Thoracic aorta (tissue), 2 donors: ENCODE measurements around the gene PPARA. TPM values are rescaled to one million over a fixed set of nuclear protein-coding genes. Genes with fewer than 3 reads are reported as not detected.
"Not testable (repeated sequence)": the region's sequence is repeated elsewhere in the genome, so short reads cannot be mapped to it uniquely, and the experiment has no call there.

Experiments used
- ATAC-seq: fragments of 150-250 bp; one replicate; pipeline ENCODE4 v1.8.0; 2017; ENCODE audit warnings: low read depth; ENCODE audit not compliant: insufficient number of reproducible peaks, low FRiP score
- DNase-seq: peaks from one replicate; pipeline ENCODE4 v3.0.0-alpha.2; 2020; ENCODE audit warnings: low spot score
- H3K27ac ChIP-seq, 2 donors: fragments of 200-600 bp; sonication (generic); 1 replicate in 1 of 2; 2 replicates in 1 of 2; pipeline ENCODE4 v1.5.1; 2016; ENCODE audit warnings: mild to moderate bottlenecking in 2 of 2, moderate library complexity in 2 of 2
- H3K27me3 ChIP-seq: fragments of 200-600 bp; sonication (generic); replicated peaks from 2 replicates; pipeline ENCODE4 v1.6.0; 2016; ENCODE audit warnings: mild to moderate bottlenecking; ENCODE audit not compliant: insufficient read depth
- H3K36me3 ChIP-seq: fragments of 200-600 bp; sonication (generic); one replicate; pipeline ENCODE4 v1.5.1; 2016
- H3K4me1 ChIP-seq, 2 donors: fragments of 200-600 bp; sonication (generic); 1 replicate in 1 of 2; 2 replicates in 1 of 2; pipeline versions ENCODE4 v1.5.1 to v1.6.0; 2016; ENCODE audit warnings: low read depth in 2 of 2, mild to moderate bottlenecking in 1 of 2; ENCODE audit not compliant: control insufficient read depth in 1 of 2
- H3K4me3 ChIP-seq: fragments of 200-600 bp; sonication (generic); 2 replicates; pipeline ENCODE4 v1.5.1; 2016; ENCODE audit warnings: mild to moderate bottlenecking
- H3K9me3 ChIP-seq: fragments of 200-600 bp; sonication (generic); 2 replicates; pipeline ENCODE4 v1.5.1; 2016
- total RNA-seq, 2 donors: library from RNA; depleted of rRNA; stranded (reverse); fragments of >200 nt; gene quantifications; one replicate each; pipeline versions ENCODE4 v1.1.0 to v1.2.3, GENCODE V29; 2016
- TF ChIP-seq, protein P1 (sequence below): fragments of 200-600 bp; sonication (generic); IDR thresholded peaks from one replicate; pipeline ENCODE4 v1.5.1; 2019; ENCODE audit warnings: antibody characterized with exemption

The PPARA gene
- total RNA-seq, 2 donors from 2014 or later = 21.9 to 67.8 TPM

DNA sequence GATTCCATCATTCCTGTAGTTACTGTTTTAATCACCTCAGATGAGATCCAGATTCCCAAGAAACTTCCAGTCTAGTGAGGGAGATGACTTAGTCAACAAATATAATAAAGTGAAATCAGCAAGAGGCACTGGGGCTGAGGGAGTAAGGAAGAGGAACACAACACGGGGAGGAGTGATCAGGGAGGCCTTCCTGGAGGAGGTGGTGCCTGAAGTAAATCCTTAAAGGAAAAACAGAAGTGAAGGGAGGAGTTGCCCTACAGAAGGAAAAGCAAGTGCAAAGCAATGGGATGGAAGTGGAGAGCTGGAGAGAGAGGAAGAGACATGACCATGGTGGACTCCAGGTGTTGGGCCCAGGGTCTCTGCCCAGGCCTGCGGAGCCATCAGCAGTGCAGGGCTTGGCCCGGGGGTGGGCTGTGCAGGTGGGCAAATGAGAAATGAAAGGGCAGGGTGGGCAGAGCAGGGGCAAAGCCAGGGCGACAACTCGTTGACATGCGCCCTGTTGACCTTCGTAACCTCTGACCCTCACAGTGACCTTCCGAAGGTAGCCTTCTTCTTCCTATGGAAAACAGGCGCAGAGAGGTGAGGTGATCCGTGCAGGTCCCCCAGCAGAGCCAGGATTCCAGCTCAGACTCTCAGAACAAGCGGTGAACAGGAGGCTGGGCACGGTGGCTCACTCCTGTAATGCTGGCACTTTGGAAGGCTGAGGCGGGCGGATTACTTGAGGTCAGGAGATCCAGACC lies 12.1 kb upstream of the PPARA start:
- DNase-seq = no peak
- H3K27ac ChIP-seq = no peak overlapping the region
- H3K36me3 ChIP-seq = no peaks in the 10 kb centered on the region
- H3K4me1 ChIP-seq = peaks cover 0 to 10% of the 10 kb centered on the region in 2 donors
- no peaks in the 10 kb centered on the region for H3K27me3 ChIP-seq
- H3K9me3 ChIP-seq = no peaks in the 10 kb centered on the region
- TF ChIP-seq, protein P1, sequence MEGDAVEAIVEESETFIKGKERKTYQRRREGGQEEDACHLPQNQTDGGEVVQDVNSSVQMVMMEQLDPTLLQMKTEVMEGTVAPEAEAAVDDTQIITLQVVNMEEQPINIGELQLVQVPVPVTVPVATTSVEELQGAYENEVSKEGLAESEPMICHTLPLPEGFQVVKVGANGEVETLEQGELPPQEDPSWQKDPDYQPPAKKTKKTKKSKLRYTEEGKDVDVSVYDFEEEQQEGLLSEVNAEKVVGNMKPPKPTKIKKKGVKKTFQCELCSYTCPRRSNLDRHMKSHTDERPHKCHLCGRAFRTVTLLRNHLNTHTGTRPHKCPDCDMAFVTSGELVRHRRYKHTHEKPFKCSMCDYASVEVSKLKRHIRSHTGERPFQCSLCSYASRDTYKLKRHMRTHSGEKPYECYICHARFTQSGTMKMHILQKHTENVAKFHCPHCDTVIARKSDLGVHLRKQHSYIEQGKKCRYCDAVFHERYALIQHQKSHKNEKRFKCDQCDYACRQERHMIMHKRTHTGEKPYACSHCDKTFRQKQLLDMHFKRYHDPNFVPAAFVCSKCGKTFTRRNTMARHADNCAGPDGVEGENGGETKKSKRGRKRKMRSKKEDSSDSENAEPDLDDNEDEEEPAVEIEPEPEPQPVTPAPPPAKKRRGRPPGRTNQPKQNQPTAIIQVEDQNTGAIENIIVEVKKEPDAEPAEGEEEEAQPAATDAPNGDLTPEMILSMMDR = no peak
- H3K4me3 ChIP-seq = no peak overlapping the region
- no peak for ATAC-seq

DNA sequence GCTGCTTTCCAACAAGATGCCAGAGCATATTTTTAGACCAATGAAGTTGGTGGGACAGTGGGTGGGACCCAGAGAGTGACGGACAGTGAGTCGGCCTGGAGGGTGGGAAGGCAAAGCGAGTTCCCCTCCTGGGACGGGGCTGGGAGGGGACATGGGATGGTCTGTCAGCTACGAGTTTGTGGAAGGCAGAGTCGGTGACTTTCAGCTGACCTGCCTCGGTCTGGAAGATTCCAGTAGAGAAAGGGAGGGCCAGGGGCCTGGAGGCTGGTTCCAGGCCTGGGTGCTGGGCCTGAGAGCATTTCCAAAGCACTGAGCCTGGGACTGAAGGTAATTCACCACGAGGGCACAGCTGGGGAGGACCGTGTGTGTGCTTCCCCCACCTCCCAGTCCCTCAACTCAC lies 10.9 kb upstream of the PPARA start:
- not testable (repeated sequence) for DNase-seq, H3K9me3 ChIP-seq, H3K36me3 ChIP-seq, ATAC-seq, H3K4me3 ChIP-seq, H3K27me3 ChIP-seq
- Histone ChIP-seq H3K27ac (peak overlapping the region; percentile 28 to 42), H3K4me1 (peaks cover 0 to 10% of the 10 kb centered on the region in 2 donors)

DNA sequence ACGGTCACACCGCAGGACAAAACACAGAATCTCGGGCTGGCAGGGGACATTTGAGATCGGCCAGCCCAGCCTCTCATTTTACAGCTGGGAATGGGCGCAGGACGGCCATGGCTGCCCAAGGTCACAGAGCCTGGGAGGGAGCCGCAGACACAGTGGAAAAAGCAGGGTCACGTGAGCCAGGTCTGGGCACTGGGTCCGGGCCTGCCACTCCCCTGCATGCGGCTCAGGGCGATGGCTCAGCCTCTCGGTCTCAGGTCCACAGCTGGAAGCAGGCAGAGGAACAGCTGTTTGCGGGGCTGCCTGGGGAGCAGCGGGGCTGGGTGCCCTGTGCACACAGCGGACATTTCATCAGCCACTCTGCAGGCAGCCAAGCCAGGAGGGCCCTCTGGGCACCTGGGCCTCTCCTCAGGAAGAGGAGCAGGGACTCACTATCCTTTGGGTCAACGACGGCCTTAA lies 10.4 kb upstream of the PPARA start:
- Histone ChIP-seq H3K27ac (peak overlapping the region; percentile 28 to 42), H3K27me3 (no peaks in the 10 kb centered on the region), H3K4me1 (peaks cover 0 to 10% of the 10 kb centered on the region in 2 donors), H3K36me3 (no peaks in the 10 kb centered on the region), H3K9me3 (no peaks in the 10 kb centered on the region), H3K4me3 (no peak overlapping the region)
- no peak for ATAC-seq
- TF ChIP-seq, protein P1 = no peak
- DNase-seq = no peak

DNA sequence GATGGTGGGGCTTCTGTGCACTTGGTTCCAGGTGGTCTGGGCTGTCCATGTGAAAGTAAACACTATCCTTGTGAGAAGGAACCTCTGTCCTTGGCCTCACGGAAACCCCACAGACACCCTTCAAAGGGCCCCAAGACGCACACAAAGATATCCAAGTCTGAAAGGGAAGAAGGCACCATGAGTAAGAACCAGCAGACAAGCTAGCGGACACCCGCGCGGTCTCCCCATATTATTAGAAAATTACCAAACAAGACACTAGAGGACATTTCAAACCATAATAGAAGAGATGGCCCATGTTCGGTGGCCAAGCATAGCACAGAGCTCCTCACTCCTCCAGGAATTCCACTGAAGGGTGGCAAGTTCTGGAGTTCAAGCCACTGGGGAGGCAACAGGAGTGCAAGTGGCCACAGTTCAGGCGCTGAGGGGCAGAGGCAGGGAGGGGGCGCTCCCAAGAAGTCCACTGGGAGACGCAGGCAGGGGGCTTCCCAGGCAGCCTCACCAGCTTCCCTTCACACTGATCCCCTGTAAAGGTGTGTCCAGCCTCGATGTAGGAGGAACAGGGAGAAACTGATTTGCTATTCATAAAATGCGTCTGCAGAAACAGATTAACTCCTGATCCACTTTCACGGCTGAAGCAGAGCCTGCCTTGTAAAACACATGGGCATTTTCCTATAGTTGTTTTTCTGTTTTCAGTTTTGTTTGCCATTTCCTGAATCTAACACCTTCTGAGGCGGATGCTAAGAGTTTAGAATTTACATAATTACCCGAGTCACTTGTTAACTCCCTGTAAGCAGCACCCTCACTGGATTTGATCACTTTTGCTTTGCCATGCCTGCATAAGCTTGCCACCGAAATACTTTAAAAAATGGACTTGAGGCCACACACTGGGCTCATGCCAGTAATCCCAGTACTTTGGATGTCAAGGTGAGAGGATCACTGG lies 9.1 kb upstream of the PPARA start:
- Histone ChIP-seq H3K4me1 (peaks cover 0 to 10% of the 10 kb centered on the region in 2 donors), H3K27me3 (no peaks in the 10 kb centered on the region), H3K27ac (no peak overlapping the region), H3K4me3 (no peak overlapping the region), H3K9me3 (no peaks in the 10 kb centered on the region), H3K36me3 (no peaks in the 10 kb centered on the region)
- DNase-seq (no peak), ATAC-seq (no peak)
- TF ChIP-seq, protein P1 = no peak

DNA sequence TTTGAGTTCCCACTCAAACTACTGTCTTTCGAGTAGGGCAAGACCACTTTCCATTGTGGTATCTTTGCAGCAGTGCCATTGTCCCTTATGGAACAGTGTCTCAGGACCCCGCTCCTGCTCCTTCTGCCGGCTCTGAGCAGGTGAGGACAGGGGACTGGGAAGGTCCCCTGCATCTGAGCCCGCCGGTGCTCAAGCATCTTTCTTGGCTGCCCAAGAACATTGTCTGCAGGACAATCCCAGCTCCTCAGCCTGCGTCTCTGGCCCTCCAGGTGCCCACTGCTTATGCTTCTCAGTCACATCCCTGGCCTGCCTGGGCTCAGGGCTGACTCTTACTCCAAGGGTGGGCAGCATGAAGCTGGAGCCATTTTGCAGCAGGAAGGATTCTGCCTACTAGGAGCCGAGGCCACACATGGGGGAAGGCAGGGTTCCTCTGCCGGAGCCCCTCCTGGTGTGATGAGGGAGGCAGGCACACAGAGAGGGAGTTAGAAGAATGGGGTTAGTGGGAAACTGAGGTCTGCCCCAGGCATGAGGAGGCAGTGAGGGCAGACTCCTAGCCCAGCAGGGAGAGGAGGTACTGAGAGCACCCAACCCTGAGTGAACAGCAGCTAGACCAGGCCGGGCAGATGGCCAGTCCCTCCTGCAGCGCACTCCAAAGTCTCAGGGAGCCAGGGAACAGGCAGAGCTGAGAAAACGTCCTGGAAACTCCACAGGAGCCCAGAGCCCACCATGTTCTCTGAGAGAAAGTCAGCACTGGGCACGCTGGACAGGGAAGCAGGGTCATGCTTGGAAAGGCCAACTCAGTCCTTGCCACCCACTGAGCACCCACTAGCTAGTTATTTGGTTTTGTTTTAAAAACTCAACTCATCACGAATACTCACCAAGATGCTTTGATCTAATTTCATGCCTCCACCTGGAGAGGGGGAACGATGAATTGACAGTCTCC lies 7.5 kb upstream of the PPARA start:
- DNase-seq = no peak
- no peaks in the 10 kb centered on the region for H3K36me3 ChIP-seq
- ATAC-seq = no peak
- no peaks in the 10 kb centered on the region for H3K9me3 ChIP-seq
- H3K4me3 ChIP-seq = no peak overlapping the region
- TF ChIP-seq, protein P1 = no peak
- H3K4me1 ChIP-seq = peaks cover 0 to 10% of the 10 kb centered on the region in 2 donors
- H3K27me3 ChIP-seq = no peaks in the 10 kb centered on the region
- no peak overlapping the region for H3K27ac ChIP-seq
